B cell (primary cell): Measurements from ENCODE around the gene SOX9.

Experiments
- EZH2 ChIP-seq: IDR thresholded peaks from 2 replicates; pipeline ENCODE4 v1.6.1; 2012; ENCODE audit warnings: borderline replicate concordance, low read depth, mild to moderate bottlenecking, moderate library complexity, low read length; ENCODE audit not compliant: insufficient read depth, poor library complexity, severe bottlenecking
- TF ChIP-seq, protein P1 (sequence below): fragments of 200-600 bp; IDR thresholded peaks from one replicate; pipeline ENCODE4 v1.8.0; 2022; ENCODE audit warnings: antibody characterized with exemption, mild to moderate bottlenecking

DNA sequence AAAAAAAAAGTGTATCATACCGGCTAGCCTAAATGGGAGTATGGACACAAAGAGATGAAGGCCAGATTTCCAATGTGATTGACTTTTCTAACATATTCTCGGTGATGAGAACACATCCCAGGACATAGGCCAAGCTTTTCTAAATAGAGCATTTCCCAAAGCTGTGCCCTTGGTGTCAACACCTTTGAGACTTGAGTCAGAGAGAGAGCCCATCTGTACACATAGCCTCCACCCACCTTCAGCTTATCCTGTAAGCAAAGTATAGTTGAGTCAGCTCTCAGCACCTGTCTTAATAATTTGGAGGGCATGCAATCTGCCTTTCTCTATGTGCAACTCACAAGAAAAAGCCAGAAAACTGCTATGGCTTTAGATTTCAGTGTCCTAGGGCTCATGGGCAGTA is 42.7 kb downstream of the SOX9 start:
- TF ChIP-seq, protein P1, sequence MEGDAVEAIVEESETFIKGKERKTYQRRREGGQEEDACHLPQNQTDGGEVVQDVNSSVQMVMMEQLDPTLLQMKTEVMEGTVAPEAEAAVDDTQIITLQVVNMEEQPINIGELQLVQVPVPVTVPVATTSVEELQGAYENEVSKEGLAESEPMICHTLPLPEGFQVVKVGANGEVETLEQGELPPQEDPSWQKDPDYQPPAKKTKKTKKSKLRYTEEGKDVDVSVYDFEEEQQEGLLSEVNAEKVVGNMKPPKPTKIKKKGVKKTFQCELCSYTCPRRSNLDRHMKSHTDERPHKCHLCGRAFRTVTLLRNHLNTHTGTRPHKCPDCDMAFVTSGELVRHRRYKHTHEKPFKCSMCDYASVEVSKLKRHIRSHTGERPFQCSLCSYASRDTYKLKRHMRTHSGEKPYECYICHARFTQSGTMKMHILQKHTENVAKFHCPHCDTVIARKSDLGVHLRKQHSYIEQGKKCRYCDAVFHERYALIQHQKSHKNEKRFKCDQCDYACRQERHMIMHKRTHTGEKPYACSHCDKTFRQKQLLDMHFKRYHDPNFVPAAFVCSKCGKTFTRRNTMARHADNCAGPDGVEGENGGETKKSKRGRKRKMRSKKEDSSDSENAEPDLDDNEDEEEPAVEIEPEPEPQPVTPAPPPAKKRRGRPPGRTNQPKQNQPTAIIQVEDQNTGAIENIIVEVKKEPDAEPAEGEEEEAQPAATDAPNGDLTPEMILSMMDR: no peak
- TF ChIP-seq EZH2: no peak
